WI38 (cell line): ENCODE measurements around the gene CDH11.

Source experiments
- H3K4me3 ChIP-seq: 2 replicates; pipeline ENCODE4 v1.5.1; 2011; ENCODE audit warnings: low read depth, mild to moderate bottlenecking, control low read depth, low read length
- TF ChIP-seq, protein P1 (sequence below): IDR thresholded peaks from 2 replicates; pipeline ENCODE4 v1.5.1; 2012; ENCODE audit warnings: low read depth, mild to moderate bottlenecking, control low read depth, low read length

Gene CDH11

DNA sequence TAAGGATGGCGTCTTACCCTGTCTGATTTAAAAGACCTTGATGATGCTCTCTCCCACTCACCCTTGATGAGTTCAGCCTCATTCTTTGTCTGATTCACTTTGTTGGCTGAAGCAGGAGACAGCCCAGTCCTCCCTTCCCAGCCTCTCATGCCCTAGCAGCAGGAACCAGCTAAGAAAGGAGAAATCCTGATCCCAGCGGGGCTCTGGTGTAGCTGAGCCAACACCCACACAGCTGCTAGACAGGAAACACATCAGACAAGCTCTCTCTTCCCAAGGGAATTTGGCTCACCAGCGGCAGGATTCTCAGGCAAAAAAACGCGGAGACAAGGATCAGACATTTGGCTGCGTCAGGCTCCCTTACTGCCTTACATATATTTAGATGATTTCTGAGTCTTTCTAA lies 211.5 kb downstream of the CDH11 start:
- TF ChIP-seq, protein P1, sequence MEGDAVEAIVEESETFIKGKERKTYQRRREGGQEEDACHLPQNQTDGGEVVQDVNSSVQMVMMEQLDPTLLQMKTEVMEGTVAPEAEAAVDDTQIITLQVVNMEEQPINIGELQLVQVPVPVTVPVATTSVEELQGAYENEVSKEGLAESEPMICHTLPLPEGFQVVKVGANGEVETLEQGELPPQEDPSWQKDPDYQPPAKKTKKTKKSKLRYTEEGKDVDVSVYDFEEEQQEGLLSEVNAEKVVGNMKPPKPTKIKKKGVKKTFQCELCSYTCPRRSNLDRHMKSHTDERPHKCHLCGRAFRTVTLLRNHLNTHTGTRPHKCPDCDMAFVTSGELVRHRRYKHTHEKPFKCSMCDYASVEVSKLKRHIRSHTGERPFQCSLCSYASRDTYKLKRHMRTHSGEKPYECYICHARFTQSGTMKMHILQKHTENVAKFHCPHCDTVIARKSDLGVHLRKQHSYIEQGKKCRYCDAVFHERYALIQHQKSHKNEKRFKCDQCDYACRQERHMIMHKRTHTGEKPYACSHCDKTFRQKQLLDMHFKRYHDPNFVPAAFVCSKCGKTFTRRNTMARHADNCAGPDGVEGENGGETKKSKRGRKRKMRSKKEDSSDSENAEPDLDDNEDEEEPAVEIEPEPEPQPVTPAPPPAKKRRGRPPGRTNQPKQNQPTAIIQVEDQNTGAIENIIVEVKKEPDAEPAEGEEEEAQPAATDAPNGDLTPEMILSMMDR = no peak
- no peak overlapping the region for H3K4me3 ChIP-seq

DNA sequence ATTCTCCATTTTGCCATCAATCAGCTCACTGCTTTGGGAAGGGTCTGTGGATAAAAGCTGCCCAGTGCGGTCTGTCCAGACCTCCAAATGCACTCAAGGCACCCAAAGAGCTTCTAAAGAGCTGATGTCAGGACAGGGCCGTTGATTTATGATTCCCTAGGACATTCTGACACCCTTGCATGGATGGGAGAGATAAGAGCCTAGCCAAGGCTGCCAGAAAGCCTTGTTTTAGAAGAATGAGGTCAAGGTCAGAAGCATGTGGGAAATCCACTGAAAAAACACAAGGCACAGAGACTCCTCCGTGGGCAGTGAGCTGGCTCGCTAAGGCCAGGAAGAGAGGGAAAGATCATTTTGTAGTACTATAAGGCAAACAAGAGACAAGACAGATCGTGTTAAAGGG lies 214.0 kb downstream of the CDH11 start:
- TF ChIP-seq, protein P1 = no peak
- H3K4me3 ChIP-seq = no peak overlapping the region

DNA sequence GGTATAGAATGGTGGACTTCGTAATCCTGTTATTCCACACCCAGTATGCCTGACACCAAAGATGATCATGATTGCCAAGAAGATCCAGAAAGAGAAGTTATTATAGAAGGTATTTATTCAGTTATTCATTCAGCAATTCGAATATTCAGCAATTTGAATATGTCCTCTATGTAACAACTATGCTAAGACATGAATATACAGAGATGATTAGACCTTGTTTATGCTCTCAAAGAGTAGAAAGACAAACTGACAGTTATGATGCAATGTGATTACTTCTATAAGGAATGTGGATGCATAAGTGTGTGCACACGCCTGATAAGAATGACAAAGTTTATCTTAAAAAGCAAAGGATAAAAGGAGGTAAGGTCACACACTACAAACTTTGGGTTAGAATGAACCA lies 218.1 kb downstream of the CDH11 start:
- TF ChIP-seq, protein P1 = no peak
- no peak overlapping the region for H3K4me3 ChIP-seq

DNA sequence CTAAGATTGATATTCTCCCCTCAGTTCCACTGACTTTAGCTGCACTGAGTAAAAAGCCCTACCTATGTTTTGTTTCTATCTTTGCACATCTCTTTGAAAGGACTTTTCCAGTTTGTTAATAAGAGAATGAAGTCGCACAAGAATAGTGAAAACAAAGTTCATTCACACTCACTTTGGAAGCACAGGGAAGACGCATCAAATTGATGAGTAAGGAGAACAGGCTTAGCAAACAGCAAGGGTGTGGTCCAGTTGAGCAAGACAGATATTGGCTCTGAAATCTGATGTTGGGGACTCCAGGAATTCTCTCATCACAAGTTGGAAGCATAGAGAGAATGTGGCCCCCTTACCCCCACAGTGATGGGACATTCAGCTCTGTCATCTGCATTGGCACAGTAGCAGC lies 221.3 kb downstream of the CDH11 start:
- TF ChIP-seq, protein P1 = no peak
- no peak overlapping the region for H3K4me3 ChIP-seq

DNA sequence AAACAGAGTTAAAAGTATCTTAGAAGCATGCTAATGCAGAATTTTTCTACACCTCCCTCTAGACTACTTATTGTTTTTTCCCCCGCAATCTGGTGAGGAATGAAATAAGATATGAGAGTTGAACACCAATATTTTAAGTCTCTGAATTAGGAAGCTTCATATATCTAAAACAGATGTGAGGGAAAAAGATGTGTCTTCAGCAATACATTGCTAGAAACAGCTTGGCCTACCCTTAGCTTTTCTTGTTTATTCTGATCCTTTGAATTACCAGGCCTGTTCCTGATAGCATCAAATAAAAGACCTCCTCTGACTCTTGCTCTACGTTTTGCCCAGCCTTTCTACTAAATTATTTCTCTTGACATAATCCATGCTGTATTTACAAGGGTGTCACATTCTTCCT lies 221.8 kb downstream of the CDH11 start:
- TF ChIP-seq, protein P1 = no peak
- no peak overlapping the region for H3K4me3 ChIP-seq

DNA sequence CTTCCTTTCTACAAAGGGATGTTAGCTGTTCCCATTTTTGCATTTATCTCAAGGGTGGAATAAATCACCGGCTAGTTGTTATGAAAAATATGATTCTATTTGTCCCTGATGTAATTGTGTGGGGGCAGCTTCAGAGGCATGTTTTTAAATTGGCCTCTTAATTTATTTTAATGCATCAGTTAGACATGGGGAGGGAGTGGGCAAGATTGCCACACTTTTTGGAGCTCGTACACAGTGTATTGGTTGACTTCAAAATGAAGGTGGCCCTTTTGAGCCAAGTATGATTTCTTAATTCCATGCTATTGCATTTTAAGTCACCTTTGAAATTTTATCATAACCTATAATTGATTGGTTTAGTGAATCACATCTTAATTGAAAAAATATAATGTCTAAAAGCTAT lies 223.7 kb downstream of the CDH11 start:
- TF ChIP-seq, protein P1 = no peak
- no peak overlapping the region for H3K4me3 ChIP-seq
